Activated CD4-positive, alpha-beta memory T cell treated with anti-CD3 and anti-CD28 coated beads, Interleukin-2, amount 10 ng/mL, durations not matched to agents 7 days and 5 days (primary cell): Measurements from ENCODE around the gene GLI1. TPM values are rescaled to one million over a fixed set of nuclear protein-coding genes. Genes with fewer than 3 reads are reported as not detected.

Source experiments
- CTCF ChIA-PET: fragments of 350-600 bp; sonication (Branson Sonifier 250); formaldehyde crosslinking; loops from one replicate; lab custom pipeline; 2021; ENCODE audit warnings: antibody characterized with exemption, inconsistent platforms; lab: Charles Lee
- POLR2A ChIA-PET: fragments of 350-600 bp; sonication (Branson Sonifier 250); formaldehyde crosslinking; loops from one replicate; lab custom pipeline; 2021; ENCODE audit warnings: antibody characterized with exemption; lab: Charles Lee
- DNase-seq: peaks from one replicate; pipeline ENCODE4 v3.0.0-alpha.2; 2020
- H3K27ac Mint-ChIP-seq: one replicate; pipeline ENCODE4 v1.8.0; 2021; ENCODE audit warnings: mild to moderate bottlenecking, mixed read lengths
- H3K27me3 Mint-ChIP-seq: one replicate; pipeline ENCODE4 v1.8.0; 2021; ENCODE audit warnings: mixed read lengths
- H3K36me3 Mint-ChIP-seq: one replicate; pipeline ENCODE4 v1.8.0; 2021; ENCODE audit warnings: low read depth, mixed read lengths
- H3K4me1 Mint-ChIP-seq: one replicate; pipeline ENCODE4 v1.8.0; 2021; ENCODE audit warnings: mixed read lengths
- H3K4me3 Mint-ChIP-seq: one replicate; pipeline ENCODE4 v1.8.0; 2021; ENCODE audit warnings: mild to moderate bottlenecking, mixed read lengths
- H3K9me3 Mint-ChIP-seq: one replicate; pipeline ENCODE4 v1.8.0; 2021; ENCODE audit warnings: mixed read lengths
- total RNA-seq, 2 experiments: library from RNA; stranded (reverse); gene quantifications; one replicate each; pipeline ENCODE4 v1.2.3, GENCODE V29; 2021

Gene GLI1
- total RNA-seq, 2 experiments from 2014 or later: 0.30 to 0.48 TPM

- Mint-ChIP-seq H3K4me3 (peak overlapping the region; percentile 82), H3K9me3 (no peaks in the 10 kb centered on the region), H3K27me3 (no peaks in the 10 kb centered on the region), H3K27ac (peak overlapping the region; percentile 100), H3K36me3 (peaks cover 64% of the 10 kb centered on the region), H3K4me1 (peaks cover 56% of the 10 kb centered on the region)
- ChIA-PET POLR2A (interaction anchor here (1.1 to 4.5 kb wide), 15 partner anchors 8 to 225 kb away, joined by 3 to 30 read pairs (median 7); partner anchors contain the start of genes ARHGAP9, DCTN2, GLI1 and INHBE), CTCF (interaction anchor here (1.5 kb wide), 1 partner anchor 61 kb away, joined by 7 read pairs; the partner anchor contains the start of gene GLI1)
- DNase-seq: peak; percentile 43
Observed at GRCh38 chr12:57519796-57520052, 60.1 kb downstream of the GLI1 start.

- POLR2A ChIA-PET: interaction anchor here (0.9 to 4.5 kb wide), 18 partner anchors 8 to 1402 kb away, joined by 3 to 30 read pairs (median 6); partner anchors contain the start of genes ARHGAP9, DCTN2, GLI1 and INHBE
- Mint-ChIP-seq H3K27me3 (no peaks in the 10 kb centered on the region), H3K4me1 (peaks cover 59% of the 10 kb centered on the region), H3K36me3 (peaks cover 64% of the 10 kb centered on the region), H3K27ac (peak within 1 kb of the TSS; percentile 100), H3K4me3 (peak within 1 kb of the TSS; percentile 82), H3K9me3 (no peaks in the 10 kb centered on the region)
- peak; percentile 100 for DNase-seq
- CTCF ChIA-PET: interaction anchor here (0.6 to 1.5 kb wide), 2 partner anchors 61 kb away, joined by 3 to 7 read pairs; partner anchors contain the start of gene GLI1
Observed at GRCh38 chr12:57520053-57520818, 60.7 kb downstream of the GLI1 start, which contains the start of gene DDIT3. DDIT3 (minus strand) TSS chr12:57520514; CDS start chr12:57517406, 3,108 bp downstream.

- Mint-ChIP-seq H3K36me3 (peaks cover 52% of the 10 kb centered on the region), H3K4me3 (peak overlapping the region; percentile 82), H3K27me3 (no peaks in the 10 kb centered on the region), H3K4me1 (peaks cover 63% of the 10 kb centered on the region), H3K27ac (peak overlapping the region; percentile 100), H3K9me3 (no peaks in the 10 kb centered on the region)
- ChIA-PET POLR2A (interaction anchor here (0.8 to 3.1 kb wide), 7 partner anchors 13 to 1404 kb away, joined by 3 to 29 read pairs (median 8); partner anchors contain the start of genes DCTN2 and ZC3H10), CTCF (no interaction called here)
- DNase-seq: peak; percentile 38
Observed at GRCh38 chr12:57521525-57522010, 62.0 kb downstream of the GLI1 start.

Other genes starting within 250 kb of the GLI1 start
- 1 to 10 TPM in 1 of 2 experiments, under 1 TPM in 1; 0.81 to 1.1 TPM for gene NXPH4, start 243.0 kb upstream of the GLI1 start, total RNA-seq
- 100 to 1,000 TPM; 224 to 244 TPM for gene SHMT2, start 230.1 kb upstream of the GLI1 start, total RNA-seq
- gene STAC3, start 208.6 kb upstream of the GLI1 start, total RNA-seq: 1 to 10 TPM; 4.1 to 4.5 TPM
- 10 to 100 TPM; 70.2 to 71.5 TPM for gene R3HDM2, start 28.7 kb upstream of the GLI1 start, total RNA-seq
- not detected for gene INHBC, start 25.0 kb upstream of the GLI1 start, total RNA-seq
- gene INHBE, start 4.5 kb upstream of the GLI1 start, total RNA-seq: under 1 TPM in 1 of 2 experiments, not detected in 1; 0.08 TPM
- 100 to 1,000 TPM; 171 to 188 TPM for gene ARHGAP9, start 20.1 kb downstream of the GLI1 start, total RNA-seq
- gene MARS1, start 28.3 kb downstream of the GLI1 start, total RNA-seq: 100 to 1,000 TPM; 262 to 282 TPM
- 10 to 100 TPM; 19.1 to 22.7 TPM for gene DDIT3, start 60.7 kb downstream of the GLI1 start, total RNA-seq
- gene MBD6, start 63.0 kb downstream of the GLI1 start, total RNA-seq: 10 to 100 TPM; 71.7 to 73.4 TPM
- 10 to 100 TPM; 80.9 to 85.1 TPM for gene DCTN2, start 87.4 kb downstream of the GLI1 start, total RNA-seq
- 1 to 10 TPM in 1 of 2 experiments, under 1 TPM in 1; 0.93 to 1.0 TPM for gene KIF5A, start 90.3 kb downstream of the GLI1 start, total RNA-seq
- gene PIP4K2C, start 131.4 kb downstream of the GLI1 start, total RNA-seq: 10 to 100 TPM; 21.6 to 21.9 TPM
- gene DTX3, start 145.0 kb downstream of the GLI1 start, total RNA-seq: 10 to 100 TPM; 19.3 to 21.8 TPM
- under 1 TPM; 0.55 to 0.93 TPM for gene ARHGEF25, start 151.7 kb downstream of the GLI1 start, total RNA-seq
- gene B4GALNT1, start 173.4 kb downstream of the GLI1 start, total RNA-seq: 1 to 10 TPM; 1.4 to 1.8 TPM
- 100 to 1,000 TPM; 146 to 152 TPM for gene OS9, start 234.3 kb downstream of the GLI1 start, total RNA-seq